NCI-H226 (cell line): ENCODE measurements around the gene PPIF.

ENCODE experiments used
- DNase-seq: peaks from one replicate; pipeline ENCODE4 v3.0.0-alpha.2; 2015

PPIF gene

DNA sequence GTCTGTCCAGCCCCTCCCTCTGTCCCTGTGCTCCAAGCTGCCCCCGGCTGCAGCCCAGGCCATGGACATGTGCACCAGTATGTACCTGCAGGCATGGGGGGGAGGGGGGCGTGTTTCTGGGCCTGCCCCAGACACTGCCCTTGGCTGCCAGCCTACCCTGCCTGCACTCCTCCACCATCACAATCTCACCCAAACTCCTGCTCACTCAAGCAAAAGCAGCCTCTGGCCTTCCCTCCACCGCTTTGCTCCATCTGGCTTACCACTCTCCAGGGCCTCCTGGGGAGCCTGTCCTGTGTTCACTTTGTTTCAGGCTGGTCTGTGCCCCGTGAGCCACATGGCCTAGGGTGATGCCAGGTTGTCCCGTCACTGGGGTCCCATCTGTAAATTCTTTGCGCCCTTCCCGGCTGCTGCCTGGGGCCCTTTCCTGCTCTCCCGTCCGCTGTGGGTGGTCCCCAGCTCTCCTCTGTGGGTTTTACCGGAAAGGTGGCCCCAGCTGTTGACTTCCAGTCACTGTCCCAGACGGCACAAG lies 33.3 kb upstream of the PPIF start:
- DNase-seq, result no peak

DNA sequence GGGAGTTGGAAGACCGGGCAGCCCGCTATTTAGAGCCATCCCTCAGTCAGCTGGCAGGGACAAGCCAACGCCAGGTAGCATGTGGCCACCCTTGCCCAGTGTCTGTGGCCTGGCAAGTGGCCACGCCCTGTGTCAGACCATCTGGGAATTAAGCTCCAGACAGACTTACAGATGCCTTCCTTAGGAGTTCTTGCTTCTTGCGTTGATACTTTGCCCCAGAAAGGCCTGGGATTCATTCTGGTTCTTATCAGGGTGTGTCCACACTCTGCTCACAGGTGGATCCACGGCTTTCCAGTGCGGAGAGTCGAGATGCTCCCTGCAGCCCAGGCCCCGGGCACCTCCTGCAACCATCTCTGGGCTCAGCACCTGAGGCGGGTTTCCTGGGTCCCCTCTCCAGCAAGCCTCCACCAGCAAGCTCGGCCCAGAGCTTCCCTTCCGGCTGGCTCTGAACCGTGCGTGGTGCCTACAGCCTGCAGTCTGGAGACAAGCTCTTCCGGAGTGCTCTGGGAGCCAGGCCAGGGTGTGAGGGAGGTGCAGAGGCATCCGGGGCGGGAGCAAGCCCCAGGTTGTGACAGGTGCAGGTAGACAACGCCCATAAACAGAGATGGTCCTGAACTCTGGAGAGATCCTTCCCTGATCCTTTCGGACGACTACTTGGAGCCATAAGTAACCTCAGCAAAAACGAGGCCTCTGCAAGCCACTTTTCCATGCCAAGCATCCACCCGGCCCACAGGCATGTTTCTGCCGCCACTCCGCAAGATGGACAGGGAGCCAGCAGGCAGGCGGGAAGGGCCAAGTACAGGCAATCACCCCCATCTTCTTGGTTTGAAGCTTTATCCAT lies 32.3 kb upstream of the PPIF start:
- no peak for DNase-seq

DNA sequence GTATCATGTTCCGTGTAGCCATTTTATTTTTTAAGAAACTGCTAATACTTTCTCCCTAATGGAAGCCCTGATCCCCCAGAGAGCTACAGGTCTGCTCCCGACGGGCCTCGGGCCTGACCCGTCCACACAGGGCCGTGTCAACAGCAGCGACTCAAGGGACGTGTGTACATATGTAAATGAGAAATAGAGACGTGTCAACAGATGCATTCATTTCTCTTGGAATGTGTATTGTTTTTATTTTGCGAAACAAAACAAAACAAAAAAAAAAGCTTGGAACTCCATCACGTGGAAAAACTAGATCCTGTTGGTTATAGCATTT lies 31.7 kb upstream of the PPIF start:
- no peak for DNase-seq

DNA sequence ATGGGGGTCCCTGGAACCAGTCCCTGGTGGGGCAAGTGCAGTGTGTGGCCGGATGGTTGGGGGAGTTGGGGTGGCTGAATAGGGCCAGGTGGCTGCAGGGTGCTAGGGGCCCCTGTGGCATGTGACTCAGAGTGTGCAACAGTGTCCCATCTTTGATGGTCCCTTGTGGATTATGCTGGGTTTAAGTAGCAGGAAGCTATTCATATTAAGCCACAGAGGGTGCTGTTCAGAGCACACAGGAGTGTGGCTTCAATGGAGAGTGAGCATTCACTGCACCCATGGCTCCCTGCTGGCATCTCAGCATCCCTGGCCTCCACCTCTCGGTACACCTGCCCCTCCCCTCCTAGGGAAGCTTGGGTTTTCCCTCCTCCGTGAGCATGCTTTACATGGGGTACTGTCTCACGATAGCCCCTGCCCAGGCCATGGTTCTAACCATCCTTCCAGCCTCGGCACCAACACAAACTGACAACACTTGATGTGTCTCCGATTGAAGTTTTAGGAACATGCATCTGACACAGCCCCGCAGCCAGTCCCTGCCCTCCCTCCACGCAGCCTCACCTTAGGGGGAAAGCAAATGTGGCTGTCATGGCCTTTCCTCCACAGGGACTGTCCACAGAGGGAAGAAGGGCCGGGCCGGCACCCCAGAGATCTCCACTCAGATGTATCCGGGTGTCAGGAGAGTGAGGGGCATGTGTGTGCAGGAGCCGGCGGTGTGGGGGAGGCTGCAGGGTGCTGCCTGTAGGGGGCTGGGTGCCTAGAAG lies 30.4 kb upstream of the PPIF start:
- no peak for DNase-seq

DNA sequence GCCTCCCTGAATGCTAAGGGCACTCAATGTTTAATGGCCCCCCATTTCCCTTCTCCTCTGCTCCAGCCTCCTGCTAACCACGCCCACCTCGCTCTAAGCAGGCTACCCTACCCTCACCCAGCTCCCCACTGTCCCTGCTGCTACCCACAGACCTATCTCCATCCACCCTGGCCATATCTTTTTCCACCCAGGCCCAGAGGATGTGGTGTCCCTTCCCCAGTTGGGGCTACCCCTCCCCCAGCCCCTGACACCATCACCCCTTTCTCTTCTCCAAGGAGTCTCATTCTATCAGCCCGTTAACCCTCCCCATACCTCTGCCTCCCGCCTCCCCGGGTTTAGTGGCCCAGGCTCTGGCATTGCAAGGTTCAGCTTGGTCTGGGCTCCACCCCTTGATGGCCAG lies 28.9 kb upstream of the PPIF start:
- no peak for DNase-seq

DNA sequence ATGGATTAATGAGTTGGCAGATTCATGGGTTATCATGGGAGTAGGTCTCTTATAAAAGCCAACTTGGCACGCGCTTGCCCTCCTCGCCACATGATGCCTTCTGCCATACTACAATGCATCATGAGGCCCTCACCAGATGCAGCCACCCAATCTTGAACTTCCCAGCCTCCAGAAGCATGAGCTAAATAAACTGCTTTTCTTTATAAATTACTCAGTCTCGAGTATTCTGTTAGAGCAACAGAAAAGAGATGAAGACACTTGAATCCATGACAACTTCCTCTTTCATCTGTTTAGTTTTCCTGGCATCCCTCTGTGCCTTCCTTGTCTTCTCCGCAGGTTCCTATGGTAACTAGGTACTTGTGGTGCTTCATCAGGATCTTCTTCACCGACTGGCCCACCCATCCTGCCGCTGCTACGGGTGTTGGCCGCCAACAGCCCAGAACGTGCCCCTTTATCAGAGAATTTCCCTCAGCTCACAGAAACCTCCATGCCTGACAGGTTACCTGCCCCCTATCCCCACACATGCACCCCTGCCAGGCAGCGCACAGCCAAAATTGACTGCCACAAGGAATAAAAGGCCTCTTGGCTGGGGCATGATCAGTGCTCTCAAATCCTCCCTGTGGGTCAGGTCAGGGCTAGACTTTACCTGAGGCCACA lies 28.0 kb upstream of the PPIF start:
- DNase-seq, result no peak

DNA sequence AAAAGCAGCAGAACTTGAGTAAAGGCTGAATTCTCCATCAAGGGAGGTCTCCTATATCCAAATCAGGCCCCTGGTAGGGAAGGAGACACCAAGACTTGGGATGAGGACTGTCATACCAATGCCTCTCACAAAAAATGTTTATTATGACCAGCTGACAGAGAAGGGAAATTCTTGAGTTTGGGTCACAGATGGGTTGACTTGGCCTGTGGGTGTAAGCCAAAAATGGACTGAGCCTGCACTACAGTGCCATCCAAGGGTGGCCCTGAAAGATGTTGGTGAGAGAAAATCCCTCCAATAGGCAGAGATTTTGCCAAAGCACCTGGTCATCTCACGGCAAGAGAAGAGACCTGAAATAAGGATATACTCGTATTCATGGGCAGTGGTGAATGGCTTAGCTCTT lies 27.0 kb upstream of the PPIF start:
- no peak for DNase-seq

DNA sequence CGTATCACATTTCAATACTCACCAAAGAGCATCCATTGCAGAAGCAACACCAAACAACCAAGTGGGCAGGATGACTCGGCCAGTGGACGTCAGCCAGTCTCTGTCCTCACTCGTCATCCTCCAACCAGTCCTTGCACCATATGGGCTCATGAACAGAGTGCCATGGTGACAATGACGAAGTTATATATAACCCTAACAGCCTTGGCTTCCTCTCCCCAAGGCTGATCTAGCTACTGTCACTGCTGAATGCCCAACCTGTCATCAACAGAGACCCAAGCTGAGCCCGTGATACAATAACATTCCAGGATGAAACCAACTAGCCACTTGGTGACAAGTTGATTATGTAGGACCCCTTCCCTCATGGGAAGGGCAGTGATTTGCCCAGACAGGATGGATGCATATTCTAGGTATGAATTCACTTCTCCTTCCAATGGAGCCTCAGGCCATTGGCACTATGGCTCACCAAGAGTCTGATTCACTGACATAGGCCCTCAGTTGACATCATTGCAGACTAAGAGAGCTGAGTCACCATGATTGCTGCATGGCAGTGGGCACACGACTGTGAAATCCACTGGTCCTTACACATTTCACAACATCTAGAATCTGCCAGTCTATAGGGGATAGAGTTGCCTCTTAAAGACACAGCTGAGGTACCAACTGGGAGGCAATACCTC lies 26.3 kb upstream of the PPIF start:
- peak; percentile 91 for DNase-seq

DNA sequence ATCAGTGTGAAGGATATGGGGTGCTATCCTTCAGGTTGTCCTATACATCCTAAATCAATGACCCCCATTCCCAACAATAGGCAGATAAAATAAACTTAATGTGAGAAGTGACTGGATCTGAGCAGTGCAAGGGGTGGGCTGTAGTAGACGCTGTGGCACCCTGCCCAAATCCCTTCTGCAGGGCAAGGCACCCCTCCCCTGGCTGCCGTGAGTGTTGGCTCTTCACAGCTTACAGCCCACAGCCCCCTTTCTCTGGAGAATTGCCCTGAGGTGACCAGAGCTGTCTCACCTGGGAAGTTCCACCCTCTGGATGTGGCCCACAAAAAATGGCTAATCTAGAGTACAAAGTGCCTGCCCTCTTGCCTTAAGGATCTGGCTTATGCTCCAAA lies 25.8 kb upstream of the PPIF start:
- no peak for DNase-seq

DNA sequence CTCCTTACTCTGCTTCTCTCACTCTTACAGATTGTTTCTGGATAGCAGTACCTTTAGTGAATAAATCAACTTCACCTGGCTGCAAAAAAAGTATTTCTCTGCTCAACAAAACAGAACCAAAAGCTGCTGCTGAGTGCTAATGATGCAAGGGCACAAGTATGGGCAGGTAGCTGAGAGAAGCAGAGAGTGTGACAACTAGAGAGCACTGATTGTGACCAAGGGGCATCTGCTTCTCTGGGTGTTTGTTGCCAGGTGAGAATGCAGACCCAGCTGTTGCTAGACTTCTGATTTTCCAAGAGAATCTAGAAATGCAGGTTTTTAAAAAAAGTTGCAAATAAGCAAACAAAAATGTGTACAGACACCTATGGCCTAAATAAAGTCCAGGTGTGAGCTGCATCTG lies 25.3 kb upstream of the PPIF start:
- no peak for DNase-seq

DNA sequence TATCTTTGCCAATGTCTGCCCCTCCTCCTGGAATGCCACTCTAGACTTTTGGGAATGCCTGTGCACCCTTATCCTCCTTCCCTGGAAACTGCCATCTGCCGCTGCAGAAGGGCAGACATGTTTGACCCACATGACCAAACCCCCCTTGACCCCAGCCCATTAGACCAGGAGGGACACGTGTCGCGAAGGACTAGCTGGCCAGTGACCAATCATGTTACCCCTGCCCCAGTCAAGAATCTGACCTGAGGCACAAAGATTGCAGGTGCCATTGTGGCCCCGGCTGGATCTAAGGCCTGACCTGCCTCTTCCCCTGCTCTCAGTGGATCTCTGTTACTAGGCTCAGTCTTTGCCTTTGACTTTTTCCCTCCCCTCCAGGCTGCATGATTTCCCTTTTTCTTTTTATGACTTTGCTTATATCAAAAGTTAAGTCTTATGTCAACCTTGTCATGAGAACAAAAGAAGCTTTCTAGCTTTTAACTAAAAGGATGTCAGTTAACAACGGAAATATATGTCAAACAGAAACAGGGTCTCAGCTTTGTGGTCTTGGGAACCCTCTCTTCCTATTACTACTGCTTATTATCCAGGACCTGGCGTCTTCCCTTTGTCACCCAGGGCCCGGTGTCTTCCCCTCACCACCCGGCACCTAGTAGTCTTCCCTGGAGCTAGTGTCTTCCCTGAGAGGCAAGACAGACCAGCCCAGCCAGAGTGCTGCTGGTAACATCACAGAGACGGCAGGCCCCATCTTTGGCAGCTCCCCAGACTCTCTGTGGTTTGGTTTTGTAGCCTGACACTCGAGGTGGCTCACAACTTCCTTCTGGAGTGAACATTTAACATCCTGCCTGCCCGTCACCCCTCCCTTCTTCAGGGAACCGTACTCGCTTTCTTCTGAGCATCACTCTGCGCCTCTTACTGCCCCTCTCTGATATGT lies 24.4 kb upstream of the PPIF start:
- DNase-seq, result peak; percentile 32

DNA sequence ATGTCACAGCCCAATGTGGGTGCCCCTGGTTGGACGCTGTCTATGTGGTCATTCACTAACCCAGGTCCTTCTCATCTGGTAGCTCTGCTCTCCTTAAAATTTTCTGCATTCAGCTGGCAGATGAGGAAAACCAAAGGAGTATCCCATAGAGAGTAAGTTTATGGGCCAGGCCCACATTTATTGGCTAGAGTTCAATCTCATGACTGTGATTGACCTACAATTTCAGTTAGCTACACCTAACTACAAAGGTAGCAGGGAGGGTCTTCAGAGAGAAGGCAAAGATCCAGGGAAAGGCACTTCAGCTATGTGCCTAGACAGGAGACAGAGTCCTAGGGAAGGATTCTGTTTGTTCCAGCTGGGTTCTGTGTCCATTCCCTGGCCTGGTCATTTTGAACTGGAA lies 23.7 kb upstream of the PPIF start:
- no peak for DNase-seq

DNA sequence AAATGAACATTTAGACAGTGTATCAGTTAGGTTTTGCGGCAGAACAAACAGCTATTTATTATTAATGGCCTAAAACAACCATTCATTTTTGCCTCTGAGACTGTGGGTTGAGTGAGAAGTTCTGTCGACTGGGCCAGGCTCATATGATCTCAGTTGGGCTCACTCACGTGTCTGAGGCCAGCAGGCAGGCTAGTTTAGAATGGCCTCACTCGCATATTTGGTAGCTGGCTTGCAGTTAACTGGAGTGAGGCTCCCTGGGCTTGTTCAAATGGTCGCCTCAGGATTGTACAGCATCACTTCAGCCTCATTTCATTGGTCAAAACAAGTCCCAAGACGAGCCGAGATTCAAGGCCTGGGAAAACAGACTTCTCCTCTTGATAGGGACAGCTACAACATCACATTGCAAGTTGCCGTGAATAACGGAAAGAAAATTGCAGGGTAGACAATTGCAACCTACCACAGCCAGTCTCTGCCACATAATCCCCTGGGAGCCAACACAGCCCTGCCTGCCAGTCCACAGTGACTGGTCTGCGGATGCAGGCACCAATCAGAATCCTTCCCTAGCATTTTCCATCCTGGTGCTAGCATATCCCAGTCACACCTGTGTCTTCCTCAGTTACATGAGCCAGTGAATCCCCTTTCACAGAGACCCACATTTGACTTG lies 23.1 kb upstream of the PPIF start:
- no peak for DNase-seq

DNA sequence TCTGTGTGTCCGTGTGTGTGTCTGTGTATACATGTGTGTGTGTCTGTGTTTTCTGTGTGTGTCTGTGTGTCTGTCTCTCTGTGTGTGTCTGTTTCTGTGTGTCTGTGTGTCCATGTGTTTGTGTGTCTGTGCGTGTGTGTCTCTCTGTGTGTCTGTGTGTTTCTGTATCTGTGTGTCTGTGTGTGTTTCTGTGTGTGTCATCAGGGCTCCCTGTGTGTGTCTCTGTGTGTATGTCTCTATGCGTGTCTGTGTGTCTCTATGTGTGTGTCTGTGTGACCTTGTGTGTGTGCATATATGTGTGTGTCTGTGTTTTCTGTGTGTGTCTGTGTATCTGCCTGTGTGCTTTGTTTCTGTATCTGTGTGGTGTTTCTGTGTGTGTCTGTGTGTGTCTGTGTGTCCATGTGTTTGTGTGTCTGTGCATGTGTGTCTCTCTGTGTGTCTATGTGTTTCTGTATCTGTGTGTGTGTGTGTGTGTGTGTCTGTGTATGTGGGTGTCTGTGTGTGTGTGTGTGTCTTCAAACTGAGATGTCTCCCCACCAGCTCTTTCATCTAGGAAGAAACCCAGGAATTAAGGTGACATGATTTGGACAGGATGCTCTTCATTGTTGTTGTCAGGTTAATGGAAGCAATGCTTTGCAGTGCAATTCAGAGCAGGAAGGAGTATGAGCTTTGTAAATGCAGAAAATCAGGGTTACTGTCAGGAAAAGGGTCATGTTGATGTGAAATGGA lies 20.7 kb upstream of the PPIF start:
- DNase-seq, result no peak

DNA sequence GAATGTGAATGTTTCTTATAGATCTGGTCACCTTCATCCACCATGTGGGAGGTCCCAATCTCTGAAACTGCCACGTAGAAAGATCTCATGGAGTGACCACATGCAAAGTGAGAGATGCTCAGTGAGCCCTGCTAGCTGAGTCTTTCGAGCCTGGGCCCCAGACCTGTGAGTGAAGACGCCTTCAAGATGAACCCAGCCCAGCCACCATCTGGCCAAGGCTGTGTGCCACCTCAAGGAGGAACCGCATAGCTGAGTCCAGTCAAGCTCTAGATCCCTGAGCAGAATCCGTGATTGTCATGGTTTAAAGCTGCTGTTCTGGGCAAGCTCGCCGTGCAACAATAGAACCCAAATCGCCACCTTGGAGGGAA lies 20.2 kb upstream of the PPIF start:
- DNase-seq, result no peak

DNA sequence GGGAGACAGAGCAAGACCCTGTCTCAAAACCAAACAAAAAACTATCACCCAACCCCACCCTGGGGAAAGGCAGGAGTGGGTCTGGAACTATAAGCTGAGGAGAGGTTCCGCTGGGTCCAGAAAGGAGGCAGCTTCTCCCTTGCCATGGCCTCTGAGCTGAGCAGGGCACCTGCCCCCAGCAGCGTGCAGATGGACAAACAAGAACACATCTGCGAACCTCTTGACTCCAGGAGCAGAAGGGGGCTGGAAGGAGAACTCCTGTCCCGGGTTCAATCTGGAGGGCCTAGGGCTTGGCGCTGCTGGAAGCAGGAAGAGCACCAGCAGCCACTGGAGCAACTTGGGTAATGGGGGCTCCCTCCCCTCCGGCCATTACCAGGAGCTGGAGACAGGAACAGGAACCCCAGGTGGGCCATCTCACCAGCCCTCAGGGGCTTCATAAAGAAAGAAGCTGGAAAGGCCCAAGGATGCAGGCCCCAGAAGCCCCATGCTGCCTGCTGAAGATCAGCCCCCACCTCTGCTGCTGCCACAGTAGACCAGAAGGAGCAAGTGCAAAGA lies 19.0 kb upstream of the PPIF start:
- no peak for DNase-seq

DNA sequence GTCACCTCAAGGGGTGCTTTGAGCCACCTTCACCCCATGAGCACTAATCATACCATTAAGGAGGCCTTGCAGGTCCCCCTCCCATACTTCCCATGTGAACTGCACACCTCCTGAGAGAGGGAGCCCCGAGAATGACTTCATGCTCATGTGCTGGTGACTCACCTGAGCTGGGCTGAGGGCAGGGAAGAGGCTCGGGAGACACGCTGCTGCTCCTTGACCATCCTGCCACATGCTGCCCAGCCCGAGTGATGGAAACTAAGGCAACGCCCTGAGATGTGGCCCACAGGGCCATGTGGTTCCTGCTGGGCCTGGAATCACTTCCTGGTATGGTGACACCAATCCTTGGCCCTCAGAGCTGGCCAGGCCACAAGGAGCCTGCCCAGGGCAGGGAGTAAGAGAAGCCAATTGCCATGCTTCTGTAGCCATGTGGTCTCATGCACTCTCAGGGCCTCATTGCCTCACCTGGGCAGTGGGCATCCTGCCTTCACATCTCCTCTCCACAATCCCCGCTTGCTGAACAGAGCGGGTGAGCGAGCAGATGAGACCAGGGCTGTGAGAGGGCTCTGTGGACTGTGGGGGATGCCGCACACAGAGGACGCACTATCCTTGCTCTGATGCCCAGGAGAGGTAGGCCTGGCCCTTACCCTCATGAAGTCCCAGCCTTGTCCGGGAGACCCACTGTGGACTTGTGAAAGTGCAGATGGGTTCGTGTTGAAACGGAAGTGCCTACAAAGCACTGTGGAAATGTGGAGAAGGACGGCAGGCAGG lies 18.3 kb upstream of the PPIF start:
- DNase-seq, result peak; percentile 68

DNA sequence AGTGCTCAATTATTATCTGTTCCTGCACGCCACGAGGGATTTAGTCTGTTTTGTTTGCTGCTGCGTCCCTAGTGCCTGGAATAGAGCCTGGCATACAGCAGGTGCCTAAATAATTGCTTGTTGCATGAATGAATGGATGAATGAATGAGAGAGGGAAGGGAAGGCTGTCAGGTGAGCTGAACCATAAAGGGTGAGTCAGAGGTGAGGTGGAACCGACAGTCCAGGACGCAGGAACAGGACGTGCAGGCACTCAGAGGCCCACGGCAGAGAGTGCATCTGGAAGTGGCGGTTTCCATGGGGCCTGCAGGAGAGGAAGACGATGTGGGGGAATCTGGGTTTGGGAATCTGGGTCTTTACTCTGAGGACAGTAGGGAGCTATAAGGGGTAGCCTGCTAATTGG lies 17.7 kb upstream of the PPIF start:
- no peak for DNase-seq

DNA sequence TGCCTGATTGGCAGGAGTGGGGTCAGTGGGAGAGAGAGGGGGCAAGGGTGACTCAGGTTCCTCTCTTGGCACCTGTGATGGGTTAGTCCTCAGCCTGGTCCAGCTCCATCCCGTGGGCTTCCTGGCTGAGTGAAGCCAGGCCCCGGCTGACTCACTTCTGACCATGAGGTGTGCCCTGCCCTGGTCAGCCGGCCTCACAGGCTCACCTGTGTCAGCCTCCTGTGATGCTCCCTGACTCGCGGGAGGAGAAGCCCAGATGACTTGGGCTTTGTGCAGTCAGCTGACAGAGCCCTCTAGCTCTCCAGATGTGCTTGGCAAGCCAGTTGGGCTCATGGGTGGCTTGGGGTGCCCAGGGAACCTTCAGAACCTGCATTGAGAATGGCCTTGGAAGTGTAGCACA lies 16.0 kb upstream of the PPIF start:
- peak; percentile 12 for DNase-seq

DNA sequence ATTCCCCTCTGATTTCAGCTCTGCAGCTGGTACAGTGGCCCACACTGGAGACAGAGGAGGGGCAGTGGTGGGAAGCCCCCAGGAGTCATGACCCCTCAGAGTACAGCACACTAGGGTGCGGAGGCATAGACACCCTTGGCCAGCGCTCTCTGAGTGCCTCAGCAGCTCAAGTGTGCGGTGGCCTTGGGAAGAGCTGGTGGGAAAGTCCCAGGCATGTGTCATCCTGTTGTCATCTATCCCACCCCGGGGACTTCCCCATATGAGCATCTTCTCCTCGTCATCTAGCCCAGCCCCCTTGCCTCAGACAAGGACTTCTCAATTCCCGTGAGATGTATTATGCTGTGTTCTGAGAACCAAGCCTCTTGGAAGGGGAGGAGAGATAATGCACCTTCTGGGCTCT lies 15.6 kb upstream of the PPIF start:
- DNase-seq, result peak; percentile 28
